ENCODE measurements around the gene C1GALT1. TPM values are rescaled to one million over a fixed set of nuclear protein-coding genes. Genes with fewer than 3 reads are reported as not detected.
"Not testable (repeated sequence)": the region's sequence is repeated elsewhere in the genome, so short reads cannot be mapped to it uniquely, and the experiment has no call there.

The C1GALT1 gene
- total RNA-seq (2022) (92.2 and 97.0 TPM in 2 replicates), Bru-seq, nascent RNA (percentile 97 among the genes with signal in this experiment), BruChase-seq, experiment 1, labeled RNA remaining after a 6-hour chase (percentile 91 among the genes with signal in this experiment), BruChase-seq, experiment 2, labeled RNA remaining after a 2-hour chase (percentile 94 among the genes with signal in this experiment)
- long read RNA-seq, full-length matches to known transcripts = 50 of 84 reads
- long read RNA-seq, partial matches to known transcripts = 1 of 84 reads
- long read RNA-seq, other reads (novel, unspliced or antisense) = 33 of 84 reads

GRCh38 chr7:7182156-7183060 is at the start of gene C1GALT1:
C1GALT1 (plus strand) TSS chr7:7182544; CDS start chr7:7234320, 51,776 bp downstream.
- intact Hi-C loops (cut with micrococcal nuclease; ENCODE audit: unreplicated experiment) = loop anchor here (2.0 to 10.0 kb wide), 4 partner anchors 234 to 382 kb away; partner anchors contain the start of gene MIOS
- H3K4me3 Mint-ChIP-seq (ENCODE audit: low read depth, unreplicated experiment) = peak within 1 kb of the TSS; percentile 90
- DNase-seq = peak; percentile 99
- CTCF ChIA-PET = interaction anchor here (0.7 to 2.2 kb wide), 14 partner anchors 18 to 270 kb away, joined by 3 to 15 read pairs (median 4); no protein-coding TSS in a partner anchor
- H3K36me3 Mint-ChIP-seq (ENCODE audit: insufficient read depth, unreplicated experiment) = peaks cover 36% of the 10 kb centered on the region
- peak; percentile 25 for TF ChIP-seq CTCF (IDR thresholded peaks at IDR 0.05; ENCODE audit: unreplicated experiment)
- peaks cover 48% of the 10 kb centered on the region for H3K4me1 Mint-ChIP-seq (ENCODE audit: low read depth, unreplicated experiment)
- no peaks in the 10 kb centered on the region for H3K27me3 Mint-ChIP-seq (ENCODE audit: unreplicated experiment)
- H3K27ac Mint-ChIP-seq (ENCODE audit: unreplicated experiment) = peak within 1 kb of the TSS; percentile 96
- H3K9me3 Mint-ChIP-seq (ENCODE audit: low read depth, unreplicated experiment) = no peaks in the 10 kb centered on the region
- BruUV-seq (replicated peaks) = no TSS peak

- BruUV-seq (replicated peaks) = no TSS peak
- H3K4me3 Mint-ChIP-seq (ENCODE audit: low read depth, unreplicated experiment) = no peak overlapping the region
Measured at GRCh38 chr7:7134046-7134445, 48.3 kb upstream of the C1GALT1 start.

GRCh38 chr7:7135074-7135473 is 47.3 kb upstream of the C1GALT1 start:
- BruUV-seq (replicated peaks) = no TSS peak
- TF ChIP-seq CTCF (IDR thresholded peaks at IDR 0.05; ENCODE audit: unreplicated experiment) = no peak
- Mint-ChIP-seq H3K27ac (ENCODE audit: unreplicated experiment) (no peak overlapping the region), H3K27me3 (ENCODE audit: unreplicated experiment) (no peaks in the 10 kb centered on the region), H3K36me3 (ENCODE audit: insufficient read depth, unreplicated experiment) (no peaks in the 10 kb centered on the region), H3K4me1 (ENCODE audit: low read depth, unreplicated experiment) (peaks cover 9% of the 10 kb centered on the region), H3K4me3 (ENCODE audit: low read depth, unreplicated experiment) (no peak overlapping the region), H3K9me3 (ENCODE audit: low read depth, unreplicated experiment) (peaks cover under 1% of the 10 kb centered on the region)
- no peak for DNase-seq
- intact Hi-C loops (cut with micrococcal nuclease; ENCODE audit: unreplicated experiment) = no loop called here
- CTCF ChIA-PET = no interaction called here

More at GRCh38 chr7:7134046-7134445, 48.3 kb upstream of the C1GALT1 start:
- H3K27ac Mint-ChIP-seq (ENCODE audit: unreplicated experiment) = no peak overlapping the region
- TF ChIP-seq CTCF (IDR thresholded peaks at IDR 0.05; ENCODE audit: unreplicated experiment) = no peak
- no peaks in the 10 kb centered on the region for H3K36me3 Mint-ChIP-seq (ENCODE audit: insufficient read depth, unreplicated experiment)
- no peak for DNase-seq
- H3K9me3 Mint-ChIP-seq (ENCODE audit: low read depth, unreplicated experiment) = no peaks in the 10 kb centered on the region
- H3K27me3 Mint-ChIP-seq (ENCODE audit: unreplicated experiment) = no peaks in the 10 kb centered on the region
- intact Hi-C loops (cut with micrococcal nuclease; ENCODE audit: unreplicated experiment) = no loop called here
- H3K4me1 Mint-ChIP-seq (ENCODE audit: low read depth, unreplicated experiment) = peaks cover 9% of the 10 kb centered on the region
- CTCF ChIA-PET = no interaction called here

GRCh38 chr7:7135924-7136323 is 46.4 kb upstream of the C1GALT1 start:
- H3K27me3 Mint-ChIP-seq (ENCODE audit: unreplicated experiment); H3K4me1 Mint-ChIP-seq (ENCODE audit: low read depth, unreplicated experiment); H3K9me3 Mint-ChIP-seq (ENCODE audit: low read depth, unreplicated experiment); BruUV-seq (replicated peaks); CTCF ChIA-PET; DNase-seq; H3K36me3 Mint-ChIP-seq (ENCODE audit: insufficient read depth, unreplicated experiment); intact Hi-C loops (cut with micrococcal nuclease; ENCODE audit: unreplicated experiment); H3K4me3 Mint-ChIP-seq (ENCODE audit: low read depth, unreplicated experiment); H3K27ac Mint-ChIP-seq (ENCODE audit: unreplicated experiment): not testable (repeated sequence)

All from Calu3 (cell line).